Ecto neural progenitor cell (in vitro differentiated cells): Measurements from ENCODE around the gene SLAMF9.

Experiments used
- DNase-seq: peaks from one replicate; pipeline ENCODE4 v3.0.0-alpha.2; 2018; ENCODE audit warnings: low spot score

Gene SLAMF9

GRCh38 chr1:159974350-159974965, 20.4 kb upstream of the SLAMF9 start:
- no peak for DNase-seq

- no peak for DNase-seq
Measured at GRCh38 chr1:159973350-159973940, 19.4 kb upstream of the SLAMF9 start.

- DNase-seq = no peak
Measured at GRCh38 chr1:159972443-159973205, 18.6 kb upstream of the SLAMF9 start.

- DNase-seq = no peak
Measured at GRCh38 chr1:159970932-159971342, 16.9 kb upstream of the SLAMF9 start.

GRCh38 chr1:159968901-159969300, 14.9 kb upstream of the SLAMF9 start:
- DNase-seq = no peak

GRCh38 chr1:159965263-159965662, 11.2 kb upstream of the SLAMF9 start:
- no peak for DNase-seq

- DNase-seq = no peak
Measured at GRCh38 chr1:159964144-159964543, 10.1 kb upstream of the SLAMF9 start.

GRCh38 chr1:159962176-159962575, 8.1 kb upstream of the SLAMF9 start:
- DNase-seq = no peak

- no peak for DNase-seq
Measured at GRCh38 chr1:159961636-159962035, 7.6 kb upstream of the SLAMF9 start.

GRCh38 chr1:159960721-159961381, 6.8 kb upstream of the SLAMF9 start:
- DNase-seq = no peak

GRCh38 chr1:159959451-159959850, 5.4 kb upstream of the SLAMF9 start:
- no peak for DNase-seq

GRCh38 chr1:159958719-159959380, 4.8 kb upstream of the SLAMF9 start:
- DNase-seq = no peak

GRCh38 chr1:159957824-159958268, 3.8 kb upstream of the SLAMF9 start:
- DNase-seq = no peak

GRCh38 chr1:159955456-159955855, 1.4 kb upstream of the SLAMF9 start:
- DNase-seq = no peak

GRCh38 chr1:159952932-159953331, 1.1 kb downstream of the SLAMF9 start:
- no peak for DNase-seq

- DNase-seq = no peak
Measured at GRCh38 chr1:159951551-159951950, 2.5 kb downstream of the SLAMF9 start.

GRCh38 chr1:159951016-159951415, 3.0 kb downstream of the SLAMF9 start:
- DNase-seq = no peak

GRCh38 chr1:159949981-159950381, 4.1 kb downstream of the SLAMF9 start:
- DNase-seq = no peak

GRCh38 chr1:159949123-159949522, 4.9 kb downstream of the SLAMF9 start:
- no peak for DNase-seq

GRCh38 chr1:159947942-159948341, 6.1 kb downstream of the SLAMF9 start:
- no peak for DNase-seq

GRCh38 chr1:159946242-159947187, 7.5 kb downstream of the SLAMF9 start:
- DNase-seq = no peak
